GM12878 (cell line): ENCODE measurements around the gene FGF14.

Source experiments
- FOS ChIP-seq: IDR thresholded peaks from 3 replicates; pipeline ENCODE4 v1.6.1; 2011; ENCODE audit warnings: borderline replicate concordance; ENCODE audit not compliant: insufficient read length; ENCODE audit errors: extremely low read depth
- POLR2A ChIP-seq: IDR thresholded peaks from 2 replicates; pipeline ENCODE4 v1.6.1; 2011; ENCODE audit warnings: low read depth, mild to moderate bottlenecking, low read length
- SUZ12 ChIP-seq: fragments of 200-600 bp; sonication (generic); IDR thresholded peaks from one replicate; pipeline ENCODE4 v1.6.1; 2018; ENCODE audit warnings: antibody characterized with exemption, mild to moderate bottlenecking; ENCODE audit not compliant: unreplicated experiment
- TCF7 ChIP-seq: IDR thresholded peaks from 2 replicates; pipeline ENCODE4 v1.6.1; 2014; ENCODE audit warnings: antibody characterized with exemption, borderline replicate concordance
- TF ChIP-seq, protein P1 (sequence below): IDR thresholded peaks from 2 replicates; pipeline ENCODE4 v1.6.1; 2012; ENCODE audit warnings: mild to moderate bottlenecking, low read depth, low read length

DNA sequence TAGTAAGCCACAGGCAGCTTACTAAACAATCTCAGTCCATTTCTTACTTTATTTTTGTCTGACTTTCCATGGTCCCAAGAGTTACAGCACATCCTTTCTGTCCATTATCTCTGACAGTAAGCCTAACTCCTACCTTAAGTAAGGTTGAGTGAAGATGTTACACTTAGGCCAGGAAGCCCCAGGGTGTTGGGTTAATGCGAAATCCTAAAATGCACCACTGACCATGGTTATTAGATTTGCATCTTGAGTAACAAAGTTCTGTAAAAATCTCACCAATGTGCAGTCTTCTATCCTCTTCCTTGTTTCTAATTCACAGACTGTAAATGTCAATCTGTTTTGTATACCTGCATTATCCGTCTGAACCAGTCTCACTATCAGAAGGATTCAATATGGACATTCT is 462.5 kb downstream of the FGF14 start:
- TF ChIP-seq POLR2A (no peak), FOS (no peak), TCF7 (no peak), SUZ12 (no peak)
- TF ChIP-seq, protein P1, sequence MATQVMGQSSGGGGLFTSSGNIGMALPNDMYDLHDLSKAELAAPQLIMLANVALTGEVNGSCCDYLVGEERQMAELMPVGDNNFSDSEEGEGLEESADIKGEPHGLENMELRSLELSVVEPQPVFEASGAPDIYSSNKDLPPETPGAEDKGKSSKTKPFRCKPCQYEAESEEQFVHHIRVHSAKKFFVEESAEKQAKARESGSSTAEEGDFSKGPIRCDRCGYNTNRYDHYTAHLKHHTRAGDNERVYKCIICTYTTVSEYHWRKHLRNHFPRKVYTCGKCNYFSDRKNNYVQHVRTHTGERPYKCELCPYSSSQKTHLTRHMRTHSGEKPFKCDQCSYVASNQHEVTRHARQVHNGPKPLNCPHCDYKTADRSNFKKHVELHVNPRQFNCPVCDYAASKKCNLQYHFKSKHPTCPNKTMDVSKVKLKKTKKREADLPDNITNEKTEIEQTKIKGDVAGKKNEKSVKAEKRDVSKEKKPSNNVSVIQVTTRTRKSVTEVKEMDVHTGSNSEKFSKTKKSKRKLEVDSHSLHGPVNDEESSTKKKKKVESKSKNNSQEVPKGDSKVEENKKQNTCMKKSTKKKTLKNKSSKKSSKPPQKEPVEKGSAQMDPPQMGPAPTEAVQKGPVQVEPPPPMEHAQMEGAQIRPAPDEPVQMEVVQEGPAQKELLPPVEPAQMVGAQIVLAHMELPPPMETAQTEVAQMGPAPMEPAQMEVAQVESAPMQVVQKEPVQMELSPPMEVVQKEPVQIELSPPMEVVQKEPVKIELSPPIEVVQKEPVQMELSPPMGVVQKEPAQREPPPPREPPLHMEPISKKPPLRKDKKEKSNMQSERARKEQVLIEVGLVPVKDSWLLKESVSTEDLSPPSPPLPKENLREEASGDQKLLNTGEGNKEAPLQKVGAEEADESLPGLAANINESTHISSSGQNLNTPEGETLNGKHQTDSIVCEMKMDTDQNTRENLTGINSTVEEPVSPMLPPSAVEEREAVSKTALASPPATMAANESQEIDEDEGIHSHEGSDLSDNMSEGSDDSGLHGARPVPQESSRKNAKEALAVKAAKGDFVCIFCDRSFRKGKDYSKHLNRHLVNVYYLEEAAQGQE, result no peak
